ENCODE data around the gene USB1.
"Not testable (repeated sequence)": the region's sequence is repeated elsewhere in the genome, so short reads cannot be mapped to it uniquely, and the experiment has no call there.

The USB1 gene

GRCh38 chr16:57996406-57997175 lies 4.6 kb upstream of the USB1 start:
- no peak for DNase-seq

- no peak for DNase-seq
Observed at GRCh38 chr16:57997176-57997527, 4.1 kb upstream of the USB1 start.

GRCh38 chr16:57997528-57998265 lies 3.5 kb upstream of the USB1 start:
- no peak for DNase-seq

- no peak for DNase-seq
Observed at GRCh38 chr16:57998486-57998885, 2.7 kb upstream of the USB1 start.

GRCh38 chr16:57998992-57999365 lies 2.2 kb upstream of the USB1 start:
- no peak for DNase-seq

GRCh38 chr16:57999366-57999970 lies 1.7 kb upstream of the USB1 start:
- no peak for DNase-seq

GRCh38 chr16:57999971-58000705 lies 1.1 kb upstream of the USB1 start, which contains the start of gene ZNF319:
TSS of gene ZNF319 (minus strand) at chr16:58000672. CDS start at chr16:57998265, 2,407 bp downstream.
- DNase-seq = no peak

- no peak for DNase-seq
Observed at GRCh38 chr16:58001781-58002415, 691 bp downstream of the USB1 start.

GRCh38 chr16:58002416-58002800 lies 1.2 kb downstream of the USB1 start:
- DNase-seq = no peak

- DNase-seq = no peak
Observed at GRCh38 chr16:58002936-58003335, 1.7 kb downstream of the USB1 start.

- DNase-seq = not testable (repeated sequence)
Observed at GRCh38 chr16:58004736-58005135, 3.5 kb downstream of the USB1 start.

GRCh38 chr16:58009856-58010416 lies 8.7 kb downstream of the USB1 start:
- DNase-seq = no peak

- no peak for DNase-seq
Observed at GRCh38 chr16:58010886-58011285, 9.7 kb downstream of the USB1 start.

- no peak for DNase-seq
Observed at GRCh38 chr16:58011652-58012051, 10.4 kb downstream of the USB1 start.

- no peak for DNase-seq
Observed at GRCh38 chr16:58012481-58012880, 11.3 kb downstream of the USB1 start.

GRCh38 chr16:58013201-58013956 lies 12.2 kb downstream of the USB1 start:
- no peak for DNase-seq

- DNase-seq = no peak
Observed at GRCh38 chr16:58016840-58017446, 15.7 kb downstream of the USB1 start.

- no peak for DNase-seq
Observed at GRCh38 chr16:58018803-58019202, 17.6 kb downstream of the USB1 start.

- no peak for DNase-seq
Observed at GRCh38 chr16:58019866-58020538, 18.8 kb downstream of the USB1 start.
